Stimulated activated CD4-positive, alpha-beta T cell treated with anti-CD3 and anti-CD28 coated beads, TNF-alpha, amount 100 ng/mL, for 24 hours (primary cell): ENCODE results near the gene CYP2A6.
"Not testable (repeated sequence)": the region's sequence is repeated elsewhere in the genome, so short reads cannot be mapped to it uniquely, and the experiment has no call there.

Source experiments
- DNase-seq, 3 experiments: peaks; one replicate each; pipeline ENCODE4 v3.0.0-alpha.2; 2020; ENCODE audit warnings: low read depth in 3 of 3

CYP2A6 gene, protein sequence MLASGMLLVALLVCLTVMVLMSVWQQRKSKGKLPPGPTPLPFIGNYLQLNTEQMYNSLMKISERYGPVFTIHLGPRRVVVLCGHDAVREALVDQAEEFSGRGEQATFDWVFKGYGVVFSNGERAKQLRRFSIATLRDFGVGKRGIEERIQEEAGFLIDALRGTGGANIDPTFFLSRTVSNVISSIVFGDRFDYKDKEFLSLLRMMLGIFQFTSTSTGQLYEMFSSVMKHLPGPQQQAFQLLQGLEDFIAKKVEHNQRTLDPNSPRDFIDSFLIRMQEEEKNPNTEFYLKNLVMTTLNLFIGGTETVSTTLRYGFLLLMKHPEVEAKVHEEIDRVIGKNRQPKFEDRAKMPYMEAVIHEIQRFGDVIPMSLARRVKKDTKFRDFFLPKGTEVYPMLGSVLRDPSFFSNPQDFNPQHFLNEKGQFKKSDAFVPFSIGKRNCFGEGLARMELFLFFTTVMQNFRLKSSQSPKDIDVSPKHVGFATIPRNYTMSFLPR

DNA sequence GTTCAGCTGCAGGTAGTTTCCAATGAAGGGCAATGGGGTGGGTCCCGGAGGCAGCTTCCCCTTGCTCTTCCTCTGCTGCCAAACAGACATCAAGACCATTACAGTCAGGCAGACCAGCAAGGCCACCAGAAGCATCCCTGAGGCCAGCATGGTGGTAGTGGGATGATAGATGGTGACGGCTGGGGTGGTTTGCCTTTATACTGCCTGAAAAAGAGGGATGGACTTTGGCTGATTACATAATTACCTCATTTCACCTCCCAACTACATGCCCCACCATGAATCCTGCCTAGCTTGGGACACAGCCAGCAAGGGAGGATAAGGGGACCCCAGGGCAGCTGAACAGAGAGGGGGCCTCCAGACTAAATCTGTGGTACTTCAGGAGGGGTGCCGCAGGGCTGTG, at the start of gene CYP2A6:
Gene CYP2A6 (minus strand): TSS at position 171 of the 400 bp plus-strand sequence. CDS start 21 bp downstream, at position 150.
- DNase-seq: not testable (repeated sequence)

DNA sequence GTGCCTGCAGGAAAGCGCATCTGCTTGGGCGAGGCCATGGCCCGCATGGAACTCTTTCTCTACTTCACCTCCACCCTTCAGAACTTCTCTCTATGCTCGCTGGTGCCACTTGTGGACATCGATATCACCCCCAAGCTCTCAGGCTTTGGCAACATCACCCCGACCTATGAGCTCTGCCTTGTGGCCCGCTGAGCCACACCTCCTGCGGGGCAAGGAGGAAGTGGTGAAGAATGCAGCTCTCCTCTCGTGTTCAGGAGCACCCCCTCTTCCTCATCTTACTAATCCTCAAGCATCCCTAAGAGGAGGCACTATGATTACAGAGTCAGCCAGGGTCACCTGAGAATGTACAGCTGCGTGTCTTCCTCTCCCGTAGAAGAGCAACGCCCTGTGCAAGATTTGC, 49.7 kb upstream of the CYP2A6 start:
- DNase-seq: not testable (repeated sequence)

DNA sequence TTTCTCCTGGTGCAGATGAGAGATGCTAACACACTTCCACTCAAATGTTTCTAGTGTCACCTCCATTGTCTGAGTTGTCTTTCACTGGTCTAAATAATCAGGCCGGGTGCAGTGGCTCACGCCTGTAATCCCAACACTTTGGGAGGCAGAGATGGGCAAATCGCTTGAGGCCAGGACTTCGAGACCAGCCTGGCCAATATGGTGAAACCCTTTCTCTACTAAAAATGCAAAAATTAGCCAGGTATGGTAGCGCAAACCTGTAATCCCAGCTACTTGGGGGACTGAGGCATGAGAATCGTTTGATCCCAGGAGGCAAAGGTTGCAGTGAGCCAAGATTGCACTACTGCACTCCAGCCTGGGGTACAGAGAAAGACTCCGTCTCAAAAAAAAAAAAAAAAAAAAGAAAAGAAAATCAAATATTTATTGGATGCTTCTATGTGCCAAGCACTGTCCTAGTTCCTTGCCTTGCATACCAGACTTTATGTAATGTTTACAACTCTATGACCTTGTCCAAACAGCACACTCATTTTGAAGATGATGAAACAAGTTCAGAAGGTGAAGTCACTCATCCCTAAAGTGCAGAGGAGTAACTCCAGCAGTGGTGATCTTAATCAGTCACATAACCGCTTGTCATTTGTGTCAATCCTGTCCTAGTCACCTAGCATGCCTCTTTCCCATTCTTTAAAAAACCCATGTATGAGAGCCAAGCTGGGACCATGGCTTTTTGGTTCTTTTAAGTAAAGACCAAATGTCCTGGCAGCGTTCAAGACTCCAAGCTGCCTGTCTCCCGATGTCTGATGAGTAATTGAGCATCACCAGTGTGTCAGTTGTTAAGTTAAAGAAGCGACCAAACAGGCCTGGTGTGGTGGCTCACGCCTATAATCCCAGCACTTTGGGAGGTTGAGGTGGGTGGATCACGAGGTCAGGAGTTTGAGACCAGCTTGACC, 46.9 kb upstream of the CYP2A6 start:
- not testable (repeated sequence) for DNase-seq

- DNase-seq: no peak
These were observed 46.2 kb upstream of the CYP2A6 start for GRCh38 chr19:40896418-40896796.

DNA sequence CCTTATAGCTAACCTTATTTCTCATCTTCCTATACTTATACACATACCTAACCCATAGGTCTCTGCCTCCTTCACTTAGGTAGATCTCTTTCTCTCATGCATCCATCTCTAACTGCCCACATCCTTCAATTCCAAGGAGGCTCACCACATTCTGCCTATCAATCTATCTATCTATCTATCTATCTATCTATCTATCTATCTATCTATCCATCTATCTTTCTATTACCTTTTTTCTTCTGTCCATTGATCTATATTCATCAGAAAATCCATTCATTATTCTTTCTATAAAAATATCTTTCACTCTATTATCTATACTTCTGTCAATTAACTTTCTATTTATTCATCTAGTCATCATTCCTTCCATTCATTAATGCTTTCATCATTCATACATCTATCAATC, 42.9 kb upstream of the CYP2A6 start:
- DNase-seq: no peak

GRCh38 chr19:40889366-40889765, 39.1 kb upstream of the CYP2A6 start:
- no peak for DNase-seq

DNA sequence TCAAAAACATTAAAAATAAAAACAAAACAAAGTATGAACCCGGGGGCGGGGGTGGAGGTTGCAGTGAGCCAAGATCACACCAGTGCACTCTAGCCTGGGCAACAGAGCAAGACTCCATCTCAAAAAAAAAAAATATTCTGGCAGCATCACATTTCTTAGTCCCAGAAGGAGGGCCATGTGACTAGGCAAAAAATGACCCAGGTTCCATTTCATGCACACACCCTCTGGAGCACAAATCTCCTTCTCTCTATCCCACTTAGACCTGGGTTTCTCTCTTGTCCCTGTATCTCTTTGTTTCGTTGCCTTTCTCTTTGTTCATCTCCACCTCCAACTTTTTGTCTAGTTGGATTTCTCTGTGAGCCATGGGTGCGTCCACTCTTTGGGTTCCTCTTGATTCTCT, 37.9 kb upstream of the CYP2A6 start:
- no peak for DNase-seq

DNA sequence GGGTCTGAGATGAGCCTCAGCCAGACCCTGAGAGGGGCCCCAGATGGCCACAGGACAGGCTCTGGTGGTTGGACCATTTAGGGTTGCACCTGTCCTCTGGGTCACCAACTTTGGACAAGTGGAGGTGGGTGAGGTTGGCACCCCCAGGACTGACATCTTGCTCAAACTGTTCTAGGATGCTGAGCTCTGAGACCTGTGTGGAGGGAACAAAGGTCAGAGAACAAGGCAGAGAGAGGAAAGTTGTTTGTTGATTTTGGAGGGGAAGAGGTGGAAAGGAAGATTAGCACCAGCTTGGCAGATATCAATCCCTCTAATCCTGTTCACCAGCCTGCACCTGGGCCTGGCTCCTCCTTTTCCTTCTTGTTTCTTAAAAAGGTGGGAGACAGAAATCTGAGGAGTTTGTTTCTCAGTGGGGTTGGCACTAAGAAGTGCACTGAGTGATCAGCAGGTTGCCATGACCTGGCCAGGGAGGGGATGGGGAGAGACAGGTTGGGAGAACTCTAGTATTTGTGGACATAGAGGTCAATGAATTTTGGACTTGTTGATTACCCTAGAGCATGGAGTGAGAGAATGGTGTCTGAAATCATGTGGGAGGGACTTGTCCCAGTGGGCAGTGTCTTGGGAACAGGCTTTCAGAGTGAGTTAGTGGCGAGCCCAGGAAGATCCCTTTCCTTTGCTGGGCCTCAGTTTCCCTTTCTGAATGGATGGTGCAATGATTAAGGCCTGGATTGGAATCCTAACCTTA, 34.1 kb upstream of the CYP2A6 start:
- not testable (repeated sequence) for DNase-seq

DNA sequence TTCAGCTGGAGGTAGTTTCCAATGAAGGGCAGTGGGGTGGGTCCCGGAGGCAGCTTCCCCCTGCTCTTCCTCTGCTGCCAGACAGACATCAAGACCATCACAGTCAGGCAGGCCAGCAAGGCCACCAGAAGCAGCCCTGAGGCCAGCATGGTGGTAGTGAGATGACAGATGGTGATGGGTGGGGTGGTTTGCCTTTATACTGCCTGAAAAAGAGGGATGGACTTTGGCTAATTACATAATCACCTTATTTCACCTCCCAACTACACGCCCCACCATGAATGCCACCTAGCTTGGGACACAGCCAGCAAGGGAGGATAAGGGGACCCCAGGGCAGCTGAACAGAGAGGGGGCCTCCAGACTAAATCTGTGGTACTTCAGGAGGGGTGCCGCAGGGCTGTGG, 31.8 kb upstream of the CYP2A6 start, which contains the start of gene CYP2A7:
Gene CYP2A7 (minus strand): TSS at position 170 of the 400 bp plus-strand sequence. CDS start 21 bp downstream, at position 149.
- not testable (repeated sequence) for DNase-seq

DNA sequence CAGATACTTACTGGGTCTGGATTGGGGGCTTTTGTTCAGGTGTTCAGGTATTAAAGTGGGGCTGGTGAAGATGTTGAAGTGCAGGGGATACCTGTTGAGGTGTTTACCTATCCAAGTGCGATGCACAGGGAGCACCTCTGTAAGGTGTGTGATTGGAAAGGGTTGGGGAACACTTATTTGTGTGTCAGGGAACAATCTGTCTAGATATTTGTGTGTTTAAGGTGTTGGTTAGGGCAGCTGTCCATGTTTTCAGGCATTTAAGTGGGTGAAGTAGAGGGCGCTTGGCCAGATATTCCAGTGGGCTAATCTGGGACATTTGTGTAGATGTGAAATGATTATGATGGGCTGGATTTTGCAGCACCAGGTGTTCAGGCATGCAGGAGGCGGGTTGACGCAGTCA, 29.1 kb upstream of the CYP2A6 start:
- not testable (repeated sequence) for DNase-seq

- DNase-seq: peak; percentile 67 to 91 (median 76)
These were observed 25.3 kb upstream of the CYP2A6 start for GRCh38 chr19:40875526-40875951.

GRCh38 chr19:40874874-40875273, 24.6 kb upstream of the CYP2A6 start:
- not testable (repeated sequence) for DNase-seq

DNA sequence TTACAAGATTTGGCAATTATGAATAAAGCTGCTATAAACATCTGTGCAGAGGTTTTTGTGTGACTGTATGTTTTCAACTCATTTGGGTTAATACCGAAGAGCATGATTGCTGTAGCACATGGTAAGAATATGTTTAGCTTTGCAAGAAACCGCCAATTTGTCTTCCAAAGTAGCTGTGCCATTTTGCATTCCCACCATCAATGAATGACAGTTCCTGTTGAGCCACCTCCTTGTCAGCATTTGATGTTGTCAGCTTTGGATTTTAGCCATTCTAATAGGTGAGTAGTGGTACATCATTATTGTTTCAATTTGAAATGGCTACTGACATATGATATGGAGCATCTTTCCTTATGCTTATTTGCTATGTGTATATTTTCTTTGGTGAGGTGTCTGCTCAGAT, 23.6 kb upstream of the CYP2A6 start:
- not testable (repeated sequence) for DNase-seq

DNA sequence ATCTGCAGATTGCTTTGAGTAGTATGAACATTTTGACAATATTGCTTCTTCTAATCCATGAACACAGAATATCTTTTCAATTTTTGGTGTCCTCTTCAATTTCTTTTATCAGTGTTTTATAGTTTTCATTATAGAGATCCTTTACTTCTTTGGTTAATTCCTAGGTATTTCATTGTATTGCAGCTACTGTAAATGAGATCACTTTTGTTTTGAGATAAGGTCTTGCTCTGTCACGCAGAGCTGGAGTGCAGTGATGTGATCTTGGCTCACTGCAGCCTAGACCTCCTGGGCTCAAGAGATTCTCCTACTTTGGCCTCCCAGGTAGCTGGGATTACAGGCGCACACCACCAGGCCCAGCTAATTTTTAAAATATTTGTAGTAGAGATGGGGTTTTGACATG, 22.0 kb upstream of the CYP2A6 start:
- DNase-seq: no peak

- no peak for DNase-seq
These were observed 17.5 kb upstream of the CYP2A6 start for GRCh38 chr19:40867701-40868100.

GRCh38 chr19:40864739-40865496, 14.7 kb upstream of the CYP2A6 start:
- DNase-seq: not testable (repeated sequence)

- DNase-seq: no peak
These were observed 12.5 kb upstream of the CYP2A6 start for GRCh38 chr19:40862785-40863184.

GRCh38 chr19:40862333-40862732, 12.1 kb upstream of the CYP2A6 start:
- no peak for DNase-seq

GRCh38 chr19:40858109-40858508, 7.9 kb upstream of the CYP2A6 start:
- no peak for DNase-seq

DNA sequence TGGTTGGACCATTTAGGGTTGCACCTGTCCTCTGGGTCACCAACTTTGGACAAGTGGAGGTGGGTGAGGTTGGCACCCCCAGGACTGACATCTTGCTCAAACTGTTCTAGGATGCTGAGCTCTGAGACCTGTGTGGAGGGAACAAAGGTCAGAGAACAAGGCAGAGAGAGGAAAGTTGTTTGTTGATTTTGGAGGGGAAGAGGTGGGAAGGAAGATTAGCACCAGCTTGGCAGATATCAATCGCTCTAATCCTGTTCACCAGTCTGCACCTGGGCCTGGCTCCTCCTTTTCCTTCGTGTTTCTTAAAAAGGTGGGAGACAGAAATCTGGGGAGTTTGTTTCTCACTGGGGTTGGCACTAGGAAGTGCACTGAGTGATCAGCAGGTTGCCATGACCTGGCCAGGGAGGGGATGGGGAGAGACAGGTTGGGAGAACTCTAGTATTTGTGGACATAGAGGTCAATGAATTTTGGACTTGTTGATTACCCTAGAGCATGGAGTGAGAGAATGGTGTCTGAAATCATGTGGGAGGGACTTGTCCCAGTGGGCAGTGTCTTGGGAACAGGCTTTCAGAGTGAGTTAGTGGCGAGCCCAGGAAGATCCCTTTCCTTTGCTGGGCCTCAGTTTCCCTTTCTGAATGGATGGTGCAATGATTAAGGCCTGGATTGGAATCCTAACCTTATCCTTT, 2.4 kb upstream of the CYP2A6 start:
- DNase-seq: not testable (repeated sequence)
